Smooth muscle cell of bladder (primary cell): ENCODE data around the gene MAGEB18. TPM values are rescaled to one million over a fixed set of nuclear protein-coding genes. Genes with fewer than 3 reads are reported as not detected.

ENCODE experiments used
- total RNA-seq: library from RNA; depleted of rRNA; stranded (reverse); fragments of >200 nt; gene quantifications from 2 replicates; pipeline ENCODE4 v1.2.3, GENCODE V29; 2014

MAGEB18 gene
- not detected in 2 replicates for total RNA-seq

GRCh38 chrX:26138274-26138673 lies at the start of gene MAGEB18:
TSS of gene MAGEB18 (plus strand) at chrX:26138343. CDS start at chrX:26138986, 643 bp downstream.

GRCh38 chrX:26160301-26160700 lies 22.2 kb downstream of the MAGEB18 start, which contains the start of gene MAGEB6B:
TSS of gene MAGEB6B (plus strand) at chrX:26160601. CDS start at chrX:26160601, 0 bp downstream.

Other genes starting within 250 kb of the MAGEB18 start
- gene MAGEB6B, start 22.3 kb downstream of the MAGEB18 start, total RNA-seq: not detected in 2 replicates
- not detected in 2 replicates for gene MAGEB6, start 54.1 kb downstream of the MAGEB18 start, total RNA-seq
- not detected in 2 replicates for gene MAGEB5, start 77.8 kb downstream of the MAGEB18 start, total RNA-seq